IMR-90 (cell line): ENCODE measurements around the gene EXOC4. TPM values are rescaled to one million over a fixed set of nuclear protein-coding genes. Genes with fewer than 3 reads are reported as not detected.

ENCODE experiments used
- ATAC-seq: fragments of 200-7000 bp; cut with Tn5 transposase; 2 replicates; pipeline ENCODE4 v1.9.1; 2020; ENCODE audit warnings: low read depth, mild to moderate bottlenecking, moderate library complexity
- BruUV-seq: library from RNA; stranded (reverse); fragments of 400-500 nt; replicated peaks from 2 replicates; lab custom pipeline; 2021; lab: Mats Ljungman, UMichigan
- CTCF ChIA-PET: fragments of 300-600 bp; formaldehyde crosslinking; extraction: SDS; loops from one replicate; lab custom pipeline; 2021; ENCODE audit warnings: antibody characterized with exemption; lab: Yijun Ruan, JAX
- POLR2A ChIA-PET: fragments of 300-600 bp; sonication (Branson Sonifier 250); formaldehyde crosslinking; loops from one replicate; lab custom pipeline; 2022; ENCODE audit warnings: antibody characterized with exemption; ENCODE audit not compliant: unreplicated experiment; lab: Charles Lee
- DNase-seq: peaks from one replicate; pipeline ENCODE4 v3.0.0; 2013
- H2AFZ ChIP-seq: replicated peaks from 2 replicates; pipeline ENCODE3; 2013; ENCODE audit warnings: low read length, mild to moderate bottlenecking; ENCODE audit not compliant: poor library complexity
- H2AK5ac ChIP-seq: 2 replicates; pipeline ENCODE4 v1.6.1; 2013; ENCODE audit warnings: low read depth, low read length, inconsistent platforms
- H2AK9ac ChIP-seq: replicated peaks from 2 replicates; pipeline ENCODE3; 2013; ENCODE audit warnings: mild to moderate bottlenecking, low read depth, low read length, moderate library complexity; ENCODE audit not compliant: poor library complexity
- H2BK120ac ChIP-seq: 2 replicates; pipeline ENCODE4 v1.6.1; 2013; ENCODE audit warnings: low read depth, low read length, inconsistent platforms
- H2BK15ac ChIP-seq: 3 replicates; pipeline ENCODE4 v1.6.1; 2013; ENCODE audit warnings: low read depth, low read length, inconsistent platforms
- H2BK20ac ChIP-seq: 2 replicates; pipeline ENCODE4 v1.6.1; 2013; ENCODE audit warnings: low read depth, mild to moderate bottlenecking, inconsistent platforms, low read length, moderate library complexity
- H2BK5ac ChIP-seq: 2 replicates; pipeline ENCODE4 v1.6.1; 2013; ENCODE audit warnings: mild to moderate bottlenecking, low read depth, low read length, inconsistent platforms; ENCODE audit not compliant: poor library complexity, severe bottlenecking
- H3K14ac ChIP-seq: replicated peaks from 2 replicates; pipeline ENCODE4 v1.6.1; 2013; ENCODE audit warnings: low read depth, low read length, inconsistent platforms
- H3K18ac ChIP-seq: 2 replicates; pipeline ENCODE4 v1.6.1; 2013; ENCODE audit warnings: low read depth, low read length, control low read depth
- H3K23ac ChIP-seq: 2 replicates; pipeline ENCODE4 v1.6.1; 2013; ENCODE audit warnings: low read depth, low read length, inconsistent platforms
- H3K27ac ChIP-seq: 2 replicates; pipeline ENCODE4 v1.5.1; 2013; ENCODE audit warnings: mild to moderate bottlenecking, control low read depth, low read length; ENCODE audit not compliant: insufficient read depth
- H3K27me3 ChIP-seq: 2 replicates; pipeline ENCODE4 v1.6.1; 2013; ENCODE audit warnings: low read length; ENCODE audit not compliant: control insufficient read depth, insufficient read depth
- H3K36me3 ChIP-seq: 2 replicates; pipeline ENCODE4 v1.6.1; 2013; ENCODE audit warnings: low read length, mixed read lengths; ENCODE audit not compliant: control insufficient read depth, insufficient read depth
- H3K4ac ChIP-seq: 2 replicates; pipeline ENCODE4 v1.6.1; 2013; ENCODE audit warnings: low read depth, low read length, inconsistent platforms
- H3K4me1 ChIP-seq: 2 replicates; pipeline ENCODE4 v1.6.1; 2013; ENCODE audit warnings: low read length, mixed read lengths; ENCODE audit not compliant: control insufficient read depth, insufficient read depth
- H3K4me2 ChIP-seq: 2 replicates; pipeline ENCODE4 v1.6.1; 2013; ENCODE audit warnings: low read depth, mild to moderate bottlenecking, control low read depth, low read length, moderate library complexity
- H3K4me3 ChIP-seq: 2 replicates; pipeline ENCODE4 v1.5.1; 2013; ENCODE audit warnings: low read depth, mild to moderate bottlenecking, control low read depth, low read length, moderate library complexity; ENCODE audit not compliant: insufficient read depth
- H3K56ac ChIP-seq: 2 replicates; pipeline ENCODE4 v1.6.1; 2013; ENCODE audit warnings: low read length, inconsistent platforms; ENCODE audit not compliant: insufficient read depth; ENCODE audit errors: extremely low read depth
- H3K79me1 ChIP-seq, 2 experiments: 2 replicates each; pipeline ENCODE4 v1.6.1; 2013; ENCODE audit warnings: low read length in 2 of 2, inconsistent platforms in 1 of 2, low read depth in 1 of 2
- H3K9ac ChIP-seq: 2 replicates; pipeline ENCODE4 v1.6.1; 2013; ENCODE audit warnings: low read depth, low read length, control low read depth
- H3K9me1 ChIP-seq: 2 replicates; pipeline ENCODE4 v1.6.1; 2013; ENCODE audit warnings: low read length, inconsistent platforms; ENCODE audit not compliant: insufficient read depth
- H3K9me3 ChIP-seq: 2 replicates; pipeline ENCODE4 v1.6.1; 2013; ENCODE audit warnings: low read length; ENCODE audit not compliant: control insufficient read depth, insufficient read depth
- H4K20me1 ChIP-seq: 2 replicates; pipeline ENCODE4 v1.6.1; 2013; ENCODE audit warnings: low read length, inconsistent platforms; ENCODE audit not compliant: insufficient read depth
- H4K5ac ChIP-seq: 2 replicates; pipeline ENCODE4 v1.6.1; 2013; ENCODE audit warnings: mild to moderate bottlenecking, low read depth, low read length, control low read depth
- H4K8ac ChIP-seq, 2 experiments: 2 replicates each; pipeline ENCODE4 v1.6.1; 2013; ENCODE audit warnings: low read depth in 2 of 2, low read length in 2 of 2, control low read depth in 1 of 2, inconsistent platforms in 1 of 2
- H4K91ac ChIP-seq: 2 replicates; pipeline ENCODE4 v1.6.1; 2013; ENCODE audit warnings: low read depth, low read length, inconsistent platforms; ENCODE audit not compliant: insufficient read depth
- BHLHE40 ChIP-seq: fragments of 150-350 bp; IDR thresholded peaks from 2 replicates; pipeline ENCODE4 v1.6.1; 2016; ENCODE audit warnings: mild to moderate bottlenecking, low read depth, low read length
- CTCF ChIP-seq: conservative IDR thresholded peaks from 2 replicates; pipeline ENCODE4 v1.5.1; 2012; ENCODE audit warnings: mild to moderate bottlenecking, low read depth, low read length, improper control_type of control experiment
- ELK1 ChIP-seq: fragments of 150-350 bp; IDR thresholded peaks from 2 replicates; pipeline ENCODE4 v1.6.1; 2016; ENCODE audit warnings: low read depth, mild to moderate bottlenecking, low read length, moderate library complexity, borderline replicate concordance
- FOS ChIP-seq: fragments of 150-350 bp; IDR thresholded peaks from 2 replicates; pipeline ENCODE4 v1.6.1; 2016; ENCODE audit warnings: low read depth, low read length
- MAZ ChIP-seq: IDR thresholded peaks from 2 replicates; pipeline ENCODE4 v1.6.1; 2012; ENCODE audit warnings: low read depth, mild to moderate bottlenecking, low read length, improper control_type of control experiment, moderate library complexity, borderline replicate concordance
- MXI1 ChIP-seq: IDR thresholded peaks from 2 replicates; pipeline ENCODE4 v1.6.1; 2012; ENCODE audit warnings: low read depth, mild to moderate bottlenecking, low read length, moderate library complexity, borderline replicate concordance
- NFE2L2 ChIP-seq: fragments of 150-350 bp; IDR thresholded peaks from 2 replicates; pipeline ENCODE4 v1.6.1; 2016; ENCODE audit warnings: low read depth, mild to moderate bottlenecking, low read length
- RAD21 ChIP-seq: IDR thresholded peaks from 2 replicates; pipeline ENCODE4 v1.6.1; 2012; ENCODE audit warnings: low read length, improper control_type of control experiment
- RCOR1 ChIP-seq: IDR thresholded peaks from 2 replicates; pipeline ENCODE4 v1.6.1; 2012; ENCODE audit warnings: mild to moderate bottlenecking, low read length, improper control_type of control experiment; ENCODE audit not compliant: insufficient replicate concordance
- WGBS, 2 experiments: methylation state at CpG; one replicate each; pipeline versions ENCODE4 v1.1.5 to v1.1.7; 2013; ENCODE audit warnings: missing lambda C conversion rate in 2 of 2; ENCODE audit not compliant: insufficient read length in 1 of 2; ENCODE audit errors: extremely low coverage in 2 of 2; 5-methylcytosine and 5-hydroxymethylcytosine counted together
- dilution Hi-C: fragments of 300-500 bp; cut with HindIII; formaldehyde crosslinking; loops from one replicate; pipeline ENCODE4 v1.14.3; 2018; ENCODE audit warnings: low sequenced_read_pairs; ENCODE audit not compliant: unreplicated experiment
- in situ Hi-C: fragments of 300-500 bp; cut with MboI; formaldehyde crosslinking; loops from 3 replicates; pipeline ENCODE4 v1.14.3; 2019; ENCODE audit warnings: low sequenced_read_pairs, inconsistent platforms, mixed read lengths
- intact Hi-C: fragments of 100-400 bp; cut with micrococcal nuclease; formaldehyde crosslinking; loops from 2 replicates; pipeline ENCODE4 v1.10.0; 2022
- polyA plus RNA-seq, 3 experiments: library from polyadenylated mRNA; depleted of rRNA; stranded (reverse); fragments of >200 nt; gene quantifications; 2 replicates each; pipeline ENCODE4 v1.2.3, GENCODE V29; 2012; ENCODE audit warnings: low replicate concordance in 1 of 3
- total RNA-seq: library from RNA; depleted of rRNA; stranded (reverse); fragments of >200 nt; gene quantifications from 2 replicates; pipeline ENCODE4 v1.2.3, GENCODE V29; 2012

The EXOC4 gene
- total and polyA plus RNA-seq, 2 of the 4 experiments (the other 2 are of a cell fraction) = 25.4 to 94.6 TPM

GRCh38 chr7:133268355-133268754, 15.5 kb downstream of the EXOC4 start:
- H4K5ac ChIP-seq = no peak overlapping the region
- H2BK15ac ChIP-seq = no peak overlapping the region
- no peak overlapping the region for H3K9ac ChIP-seq
- TF ChIP-seq BHLHE40 (no peak), RAD21 (no peak), ELK1 (no peak), MXI1 (no peak), MAZ (no peak), NFE2L2 (no peak), RCOR1 (no peak), CTCF (no peak), FOS (no peak)
- no TSS peak for BruUV-seq
- no peak overlapping the region for H4K91ac ChIP-seq
- H3K4me3 ChIP-seq = no peak overlapping the region
- dilution Hi-C loops = no loop called here
- no peak overlapping the region for H2BK5ac ChIP-seq
- no peaks in the 10 kb centered on the region for H3K27me3 ChIP-seq
- H3K23ac ChIP-seq = no peak overlapping the region
- no peak overlapping the region for H2AK5ac ChIP-seq
- no peaks in the 10 kb centered on the region; the same call in 1 of the 2 replicates for H4K20me1 ChIP-seq
- H2AFZ ChIP-seq = no peak overlapping the region
- ChIA-PET CTCF (no interaction called here), POLR2A (no interaction called here)
- ATAC-seq (no peak), DNase-seq (no peak)
- H3K18ac ChIP-seq = no peak overlapping the region
- no peaks in the 10 kb centered on the region for H3K9me3 ChIP-seq
- no peak overlapping the region for H2AK9ac ChIP-seq
- H3K4me1 ChIP-seq = peaks cover 7% of the 10 kb centered on the region
- H2BK20ac ChIP-seq = no peak overlapping the region
- peaks cover 17 to 44% of the 10 kb centered on the region in 2 experiments for H3K79me1 ChIP-seq
- no peak overlapping the region for H3K27ac ChIP-seq
- H2BK120ac ChIP-seq = no peak overlapping the region
- no peak overlapping the region for H3K4ac ChIP-seq
- no peak overlapping the region for H4K8ac ChIP-seq
- no peak overlapping the region for H3K14ac ChIP-seq
- H3K9me1 ChIP-seq = no peaks in the 10 kb centered on the region
- in situ Hi-C loops = no loop called here
- intact Hi-C loops = no loop called here
- H3K56ac ChIP-seq = no peak overlapping the region
- no peak overlapping the region; the same call in 1 of the 2 replicates for H3K4me2 ChIP-seq
- H3K36me3 ChIP-seq = no peaks in the 10 kb centered on the region
- no CpG with 5 or more reads among the region's 2 CpGs for WGBS, 2 experiments
